Upper lobe of left lung (tissue), 6 donors: ENCODE measurements around the gene ITGB3. TPM values are rescaled to one million over a fixed set of nuclear protein-coding genes. Genes with fewer than 3 reads are reported as not detected.
"Not testable (repeated sequence)": the region's sequence is repeated elsewhere in the genome, so short reads cannot be mapped to it uniquely, and the experiment has no call there.

Source experiments
- ATAC-seq, 2 donors: fragments of 200-7000 bp; cut with Tn5 transposase; one replicate each; pipeline ENCODE4 v1.9.1; 2022; ENCODE audit warnings: mild to moderate bottlenecking in 2 of 2, moderate library complexity in 2 of 2; ENCODE audit not compliant: low FRiP score in 2 of 2
- DNase-seq, 2 donors: peaks; one replicate each; pipeline ENCODE4 v3.0.0-alpha.2; 2019 to 2020
- H3K27ac ChIP-seq, 4 donors: fragments of 200-600 bp; sonication (generic); one replicate each; pipeline ENCODE4 v1.5.1; 2016 to 2019
- H3K27me3 ChIP-seq, 4 donors: fragments of 200-600 bp; sonication (generic); one replicate each; pipeline ENCODE4 v1.5.1; 2017 to 2019
- H3K36me3 ChIP-seq, 4 donors: fragments of 200-600 bp; sonication (generic); one replicate each; pipeline ENCODE4 v1.5.1; 2016 to 2019
- H3K4me1 ChIP-seq, 4 donors: fragments of 200-600 bp; sonication (generic); one replicate each; pipeline ENCODE4 v1.5.1; 2018 to 2019
- H3K4me3 ChIP-seq, 4 donors: fragments of 200-600 bp; sonication (generic); one replicate each; pipeline ENCODE4 v1.5.1; 2017 to 2019; ENCODE audit warnings: mild to moderate bottlenecking in 2 of 4, moderate library complexity in 1 of 4
- H3K9me3 ChIP-seq, 4 donors: fragments of 200-600 bp; sonication (generic); one replicate each; pipeline ENCODE4 v1.5.1; 2018 to 2019
- CTCF ChIP-seq, 6 experiments: fragments of 450-650 bp in 4 of 6; fragments of 200-600 bp in 2 of 6; sonication (generic) in 2 of 6; IDR thresholded peaks; one replicate each; pipeline ENCODE4 v1.5.1; 2016 to 2019; ENCODE audit warnings: antibody characterized with exemption in 6 of 6
- EP300 ChIP-seq, 4 donors: sonication (generic); formaldehyde crosslinking; IDR thresholded peaks; one replicate each; pipeline ENCODE4 v1.5.1; 2017; ENCODE audit warnings: antibody characterized with exemption in 4 of 4, control low read depth in 2 of 4
- POLR2A ChIP-seq, 4 donors: fragments of 450-650 bp; IDR thresholded peaks; one replicate each; pipeline ENCODE4 v1.5.1; 2016 to 2017; ENCODE audit warnings: antibody characterized with exemption in 4 of 4, mild to moderate bottlenecking in 2 of 4
- POLR2AphosphoS5 ChIP-seq, 2 donors: sonication (generic); formaldehyde crosslinking; IDR thresholded peaks; one replicate each; pipeline ENCODE4 v1.5.1; 2017; ENCODE audit warnings: antibody characterized with exemption in 2 of 2
- WGBS, 2 donors: methylation state at CpG; one replicate each; pipeline ENCODE4 v1.1.5; 2017 to 2018; 5-methylcytosine and 5-hydroxymethylcytosine counted together
- total RNA-seq, 6 donors: library from RNA; depleted of rRNA in 4 of 6; stranded (reverse); fragments of >200 nt in 4 of 6; gene quantifications; one replicate each; pipeline versions ENCODE4 v1.1.0 to v1.2.1, GENCODE V29; 2016 to 2021
- donor health status: DM: no; HTN: no; CAD: no; lungs with moderate emphysema.
- donor health status: DM: no; HTN: yes; CAD: no; lungs with severe emphysema.

ITGB3 gene
- total RNA-seq, 6 donors from 2014 or later = 3.4 to 17.8 (median 9.8) TPM

GRCh38 chr17:47265983-47266541 lies 12.4 kb downstream of the ITGB3 start:
- H3K27ac ChIP-seq = no peak overlapping the region
- H3K4me1 ChIP-seq = no peaks in the 10 kb centered on the region
- H3K36me3 ChIP-seq = no peaks in the 10 kb centered on the region
- no peaks in the 10 kb centered on the region for H3K27me3 ChIP-seq
- no peaks in the 10 kb centered on the region for H3K9me3 ChIP-seq
- peak; percentile 15 to 56 for ATAC-seq
- TF ChIP-seq POLR2A (IDR thresholded peaks at IDR 0.05) (no peak), CTCF (IDR thresholded peaks at IDR 0.05) (no peak), EP300 (IDR thresholded peaks at IDR 0.05) (no peak)
- 65 to 80% methylated on average over 2 of the region's 2 CpGs for WGBS, 2 donors
- H3K4me3 ChIP-seq = no peak overlapping the region
- DNase-seq = no peak

DNA sequence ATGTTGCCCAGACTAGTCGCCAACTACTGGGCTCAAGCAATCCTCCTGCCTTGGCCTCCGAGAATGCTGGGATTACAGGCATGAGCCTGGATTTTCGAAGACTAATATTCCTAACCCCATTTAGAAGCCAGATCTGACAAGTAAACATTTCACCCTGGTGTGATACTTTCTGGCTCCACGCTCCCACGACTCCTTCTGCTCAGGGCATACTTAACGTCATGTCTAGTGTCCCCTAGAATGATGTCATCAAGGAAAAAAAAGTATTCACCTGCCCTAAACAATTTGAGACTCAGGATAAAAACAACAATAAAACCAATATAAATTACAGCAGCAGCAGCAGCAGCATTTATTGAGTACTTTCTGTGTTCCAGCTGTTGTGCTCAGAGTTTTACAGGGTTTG lies 13.2 kb downstream of the ITGB3 start:
- Histone ChIP-seq H3K36me3 (no peaks in the 10 kb centered on the region), H3K27me3 (no peaks in the 10 kb centered on the region), H3K9me3 (no peaks in the 10 kb centered on the region), H3K4me3 (no peak overlapping the region), H3K27ac (no peak overlapping the region), H3K4me1 (no peaks in the 10 kb centered on the region)
- TF ChIP-seq EP300 (IDR thresholded peaks at IDR 0.05) (no peak), CTCF (IDR thresholded peaks at IDR 0.05) (no peak), POLR2AphosphoS5 (IDR thresholded peaks at IDR 0.05) (no peak), POLR2A (IDR thresholded peaks at IDR 0.05) (no peak)
- WGBS, 2 donors = 83 to 92% methylated on average over 6 of the region's 6 CpGs
- no peak for DNase-seq
- no peak for ATAC-seq

- H3K27me3 ChIP-seq = no peaks in the 10 kb centered on the region
- H3K9me3 ChIP-seq = no peaks in the 10 kb centered on the region
- no peak overlapping the region for H3K4me3 ChIP-seq
- TF ChIP-seq POLR2A (IDR thresholded peaks at IDR 0.05) (no peak), CTCF (IDR thresholded peaks at IDR 0.05) (no peak), POLR2AphosphoS5 (IDR thresholded peaks at IDR 0.05) (no peak), EP300 (IDR thresholded peaks at IDR 0.05) (no peak)
- H3K27ac ChIP-seq = no peak overlapping the region
- no peak for DNase-seq
- no peaks in the 10 kb centered on the region for H3K36me3 ChIP-seq
- peak in 1 of 2 donors; percentile 57 for ATAC-seq
- H3K4me1 ChIP-seq = no peaks in the 10 kb centered on the region
- WGBS, 2 donors = 70 to 82% methylated on average over 1 of the region's 1 CpG
These were observed 13.8 kb downstream of the ITGB3 start for GRCh38 chr17:47267354-47267828.

DNA sequence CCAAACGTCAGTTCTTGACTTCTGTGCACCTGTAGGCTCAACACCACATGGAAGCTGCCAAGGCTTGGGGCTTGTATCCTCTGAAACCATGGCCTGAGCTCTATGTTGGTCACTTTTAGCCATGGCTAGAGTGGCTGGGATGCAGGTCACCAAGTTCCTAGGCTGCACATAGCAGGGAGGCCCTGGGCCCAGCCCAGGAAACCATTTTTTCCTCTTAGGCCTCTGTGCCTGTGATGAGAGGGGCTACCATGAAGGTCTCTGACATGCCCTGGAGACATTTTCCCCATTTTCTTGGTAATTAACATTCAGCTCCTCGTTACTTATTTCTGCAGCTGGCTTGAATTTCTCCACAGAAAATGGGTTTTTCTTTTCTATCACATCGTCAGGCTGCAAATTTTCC lies 15.3 kb downstream of the ITGB3 start:
- not testable (repeated sequence) for DNase-seq, H3K36me3 ChIP-seq, H3K4me3 ChIP-seq, H3K4me1 ChIP-seq, H3K27ac ChIP-seq, ATAC-seq, H3K27me3 ChIP-seq, H3K9me3 ChIP-seq
- WGBS, 2 donors = 85 to 87% methylated on average over 3 of the region's 3 CpGs

DNA sequence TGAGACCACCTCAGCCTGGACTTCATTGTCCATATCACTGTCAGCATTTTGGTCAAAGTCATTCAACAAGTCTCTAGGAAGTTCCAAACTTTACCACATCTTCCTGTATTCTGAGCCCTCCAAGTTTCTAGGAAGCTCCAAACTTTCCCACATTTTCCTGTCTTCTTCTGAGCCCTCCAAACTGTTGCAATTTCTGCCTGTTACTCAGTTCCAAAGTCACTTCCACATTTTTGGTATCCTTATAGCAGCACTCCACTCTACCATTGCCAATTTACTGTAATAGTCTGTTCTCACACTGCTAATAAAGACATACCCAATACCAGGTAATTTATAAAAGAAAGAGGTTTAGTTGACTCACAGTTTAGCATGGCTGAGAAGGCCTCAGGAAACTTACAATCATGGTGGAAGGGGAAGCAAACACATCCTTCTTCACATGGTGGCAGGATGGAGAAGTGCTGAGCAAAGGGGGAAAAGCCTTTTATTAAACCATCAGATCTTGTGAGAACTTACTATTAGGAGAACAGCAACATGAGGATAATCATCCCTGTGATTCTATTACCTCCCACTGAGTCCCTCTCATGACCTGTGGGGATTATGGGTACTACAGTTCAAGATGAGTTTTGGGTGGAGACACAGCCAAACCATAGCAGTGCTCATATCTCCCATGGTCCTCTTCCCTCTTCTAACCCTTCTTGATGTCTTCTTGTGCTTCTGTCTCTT lies 16.1 kb downstream of the ITGB3 start:
- not testable (repeated sequence) for H3K4me3 ChIP-seq, H3K36me3 ChIP-seq, ATAC-seq, H3K27me3 ChIP-seq, DNase-seq, H3K9me3 ChIP-seq, H3K27ac ChIP-seq, H3K4me1 ChIP-seq
